ENCODE measurements around the gene ANO7.

Gene ANO7

GRCh38 chr2:241239552-241240202 lies 51.2 kb downstream of the ANO7 start:
- no peak overlapping the region for H3K4me3 ChIP-seq (ENCODE audit: control insufficient read depth in 1 of 7, extremely low read depth in 1 of 7, insufficient read depth in 4 of 7, low read depth in 2 of 7, low read length in 6 of 7)
- H3K4me1 ChIP-seq (ENCODE audit: control extremely low read depth in 1 of 4, control insufficient read depth in 4 of 4, insufficient read depth in 4 of 4, low read length in 3 of 4) = no peaks in the 10 kb centered on the region
- H3K9me3 ChIP-seq (ENCODE audit: control extremely low read depth in 1 of 5, control insufficient read depth in 4 of 5, insufficient read depth in 2 of 5, low read depth in 1 of 5, low read length in 4 of 5) = no peaks in the 10 kb centered on the region
- POLR2A ChIA-PET = no interaction called here
- no peaks in the 10 kb centered on the region for H3K27me3 ChIP-seq (replicated peaks in 2 of 5; ENCODE audit: control insufficient read depth in 4 of 5, insufficient read depth in 5 of 5, low read length in 4 of 5)
- CTCF ChIA-PET = no interaction called here
- DNase-seq = no peak
- WGBS (ENCODE audit: insufficient coverage) = 95% methylated on average over 28 of the region's 28 CpGs
- H3K36me3 ChIP-seq (ENCODE audit: control insufficient read depth in 4 of 4, insufficient read depth in 4 of 4, low read length in 3 of 4) = peaks cover 18 to 97% (median 79%) of the 10 kb centered on the region in 4 experiments
- no peak overlapping the region for H3K27ac ChIP-seq (ENCODE audit: insufficient read depth in 1 of 2, low read depth in 1 of 2, low read length in 2 of 2, poor library complexity in 1 of 2, severe bottlenecking in 2 of 2)

GRCh38 chr2:241240320-241241004 lies 52.0 kb downstream of the ANO7 start:
- H3K27me3 ChIP-seq (replicated peaks in 2 of 5; ENCODE audit: control insufficient read depth in 4 of 5, insufficient read depth in 5 of 5, low read length in 4 of 5) = no peaks in the 10 kb centered on the region
- H3K36me3 ChIP-seq (ENCODE audit: control insufficient read depth in 4 of 4, insufficient read depth in 4 of 4, low read length in 3 of 4) = peaks cover 15 to 94% (median 76%) of the 10 kb centered on the region in 4 experiments
- H3K4me1 ChIP-seq (ENCODE audit: control extremely low read depth in 1 of 4, control insufficient read depth in 4 of 4, insufficient read depth in 4 of 4, low read length in 3 of 4) = no peaks in the 10 kb centered on the region
- no peak overlapping the region for H3K4me3 ChIP-seq (ENCODE audit: control insufficient read depth in 1 of 7, extremely low read depth in 1 of 7, insufficient read depth in 4 of 7, low read depth in 2 of 7, low read length in 6 of 7)
- ChIA-PET CTCF (no interaction called here), POLR2A (no interaction called here)
- WGBS (ENCODE audit: insufficient coverage) = 96% methylated on average over 19 of the region's 21 CpGs
- no peak overlapping the region for H3K27ac ChIP-seq (ENCODE audit: insufficient read depth in 1 of 2, low read depth in 1 of 2, low read length in 2 of 2, poor library complexity in 1 of 2, severe bottlenecking in 2 of 2)
- no peak for DNase-seq
- no peaks in the 10 kb centered on the region for H3K9me3 ChIP-seq (ENCODE audit: control extremely low read depth in 1 of 5, control insufficient read depth in 4 of 5, insufficient read depth in 2 of 5, low read depth in 1 of 5, low read length in 4 of 5)

DNA sequence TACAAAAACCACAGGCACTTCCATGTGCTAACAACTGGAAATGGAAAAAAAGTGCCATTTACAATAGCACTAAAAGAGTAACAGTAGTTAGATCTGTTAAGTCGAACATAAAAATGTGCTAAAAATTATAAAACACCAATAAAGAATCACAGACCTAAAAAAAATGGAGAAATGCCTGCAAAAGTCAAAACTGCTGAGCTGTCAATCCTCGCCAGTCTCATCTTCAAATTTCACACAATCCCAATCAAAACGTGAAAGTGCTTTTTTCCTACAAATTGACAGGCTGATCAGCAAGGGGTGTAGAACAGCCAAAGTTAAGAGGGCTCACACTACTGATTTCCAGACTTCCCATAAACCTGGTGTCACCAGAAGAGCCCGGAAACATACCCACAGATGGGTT lies 53.2 kb downstream of the ANO7 start:
- POLR2A ChIA-PET = no interaction called here
- CTCF ChIA-PET = interaction anchor here (1.4 kb wide), 1 partner anchor 8 kb away, joined by 3 read pairs; no protein-coding TSS in a partner anchor
- Histone ChIP-seq H3K9me3 (ENCODE audit: control extremely low read depth in 1 of 5, control insufficient read depth in 4 of 5, insufficient read depth in 2 of 5, low read depth in 1 of 5, low read length in 4 of 5) (no peaks in the 10 kb centered on the region), H3K27me3 (replicated peaks in 2 of 5; ENCODE audit: control insufficient read depth in 4 of 5, insufficient read depth in 5 of 5, low read length in 4 of 5) (no peaks in the 10 kb centered on the region), H3K27ac (ENCODE audit: insufficient read depth in 1 of 2, low read depth in 1 of 2, low read length in 2 of 2, poor library complexity in 1 of 2, severe bottlenecking in 2 of 2) (no peak overlapping the region), H3K36me3 (ENCODE audit: control insufficient read depth in 4 of 4, insufficient read depth in 4 of 4, low read length in 3 of 4) (peaks cover 15 to 93% (median 72%) of the 10 kb centered on the region in 4 experiments), H3K4me3 (ENCODE audit: control insufficient read depth in 1 of 7, extremely low read depth in 1 of 7, insufficient read depth in 4 of 7, low read depth in 2 of 7, low read length in 6 of 7) (no peak overlapping the region), H3K4me1 (ENCODE audit: control extremely low read depth in 1 of 4, control insufficient read depth in 4 of 4, insufficient read depth in 4 of 4, low read length in 3 of 4) (no peaks in the 10 kb centered on the region)
- no peak for DNase-seq
- 100% methylated on average over 1 of the region's 4 CpGs for WGBS (ENCODE audit: insufficient coverage)

DNA sequence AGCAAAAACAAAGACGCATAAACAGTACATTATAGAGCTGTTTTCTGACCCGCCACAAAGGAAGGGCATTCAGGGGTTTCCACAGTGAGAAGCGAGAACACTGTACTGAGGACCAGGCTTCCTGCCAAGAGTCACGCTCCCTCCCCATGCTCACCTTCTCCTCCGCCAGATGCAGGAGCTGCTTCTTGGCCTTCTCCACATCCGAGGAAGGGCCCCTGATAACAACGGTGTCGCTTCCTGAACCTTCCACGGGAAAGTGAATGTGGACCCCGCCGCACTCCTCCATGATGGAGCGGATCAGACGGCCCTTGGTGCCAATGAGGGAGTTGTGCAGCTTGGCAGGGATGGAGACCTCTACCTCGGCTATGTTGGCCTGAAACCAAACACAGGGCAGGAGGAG lies 53.8 kb downstream of the ANO7 start:
- ChIA-PET CTCF (interaction anchor here (1.4 kb wide), 1 partner anchor 9 kb away, joined by 3 read pairs; no protein-coding TSS in a partner anchor), POLR2A (no interaction called here)
- H3K27ac ChIP-seq (ENCODE audit: insufficient read depth in 1 of 2, low read depth in 1 of 2, low read length in 2 of 2, poor library complexity in 1 of 2, severe bottlenecking in 2 of 2) = no peak overlapping the region
- no peak overlapping the region for H3K4me3 ChIP-seq (ENCODE audit: control insufficient read depth in 1 of 7, extremely low read depth in 1 of 7, insufficient read depth in 4 of 7, low read depth in 2 of 7, low read length in 6 of 7)
- no peaks in the 10 kb centered on the region for H3K27me3 ChIP-seq (replicated peaks in 2 of 5; ENCODE audit: control insufficient read depth in 4 of 5, insufficient read depth in 5 of 5, low read length in 4 of 5)
- peaks cover 17 to 93% (median 73%) of the 10 kb centered on the region in 4 experiments for H3K36me3 ChIP-seq (ENCODE audit: control insufficient read depth in 4 of 4, insufficient read depth in 4 of 4, low read length in 3 of 4)
- no peaks in the 10 kb centered on the region for H3K4me1 ChIP-seq (ENCODE audit: control extremely low read depth in 1 of 4, control insufficient read depth in 4 of 4, insufficient read depth in 4 of 4, low read length in 3 of 4)
- WGBS (ENCODE audit: insufficient coverage) = 93% methylated on average over 13 of the region's 14 CpGs
- H3K9me3 ChIP-seq (ENCODE audit: control extremely low read depth in 1 of 5, control insufficient read depth in 4 of 5, insufficient read depth in 2 of 5, low read depth in 1 of 5, low read length in 4 of 5) = no peaks in the 10 kb centered on the region
- DNase-seq = no peak

- Histone ChIP-seq H3K4me3 (ENCODE audit: control insufficient read depth in 1 of 7, extremely low read depth in 1 of 7, insufficient read depth in 4 of 7, low read depth in 2 of 7, low read length in 6 of 7) (no peak overlapping the region), H3K27me3 (replicated peaks in 2 of 5; ENCODE audit: control insufficient read depth in 4 of 5, insufficient read depth in 5 of 5, low read length in 4 of 5) (no peaks in the 10 kb centered on the region), H3K4me1 (ENCODE audit: control extremely low read depth in 1 of 4, control insufficient read depth in 4 of 4, insufficient read depth in 4 of 4, low read length in 3 of 4) (no peaks in the 10 kb centered on the region), H3K9me3 (ENCODE audit: control extremely low read depth in 1 of 5, control insufficient read depth in 4 of 5, insufficient read depth in 2 of 5, low read depth in 1 of 5, low read length in 4 of 5) (no peaks in the 10 kb centered on the region), H3K27ac (ENCODE audit: insufficient read depth in 1 of 2, low read depth in 1 of 2, low read length in 2 of 2, poor library complexity in 1 of 2, severe bottlenecking in 2 of 2) (no peak overlapping the region), H3K36me3 (ENCODE audit: control insufficient read depth in 4 of 4, insufficient read depth in 4 of 4, low read length in 3 of 4) (peaks cover 13 to 93% (median 80%) of the 10 kb centered on the region in 4 experiments)
- ChIA-PET POLR2A (interaction anchor here (0.6 kb wide), 1 partner anchor 72 kb away, joined by 7 read pairs; no protein-coding TSS in a partner anchor), CTCF (interaction anchor here (0.9 kb wide), 2 partner anchors 12 to 50 kb away, joined by 3 read pairs; no protein-coding TSS in a partner anchor)
- DNase-seq = no peak
- WGBS (ENCODE audit: insufficient coverage) = 100% methylated on average over 3 of the region's 6 CpGs
These were observed 55.9 kb downstream of the ANO7 start for GRCh38 chr2:241244368-241244767.

DNA sequence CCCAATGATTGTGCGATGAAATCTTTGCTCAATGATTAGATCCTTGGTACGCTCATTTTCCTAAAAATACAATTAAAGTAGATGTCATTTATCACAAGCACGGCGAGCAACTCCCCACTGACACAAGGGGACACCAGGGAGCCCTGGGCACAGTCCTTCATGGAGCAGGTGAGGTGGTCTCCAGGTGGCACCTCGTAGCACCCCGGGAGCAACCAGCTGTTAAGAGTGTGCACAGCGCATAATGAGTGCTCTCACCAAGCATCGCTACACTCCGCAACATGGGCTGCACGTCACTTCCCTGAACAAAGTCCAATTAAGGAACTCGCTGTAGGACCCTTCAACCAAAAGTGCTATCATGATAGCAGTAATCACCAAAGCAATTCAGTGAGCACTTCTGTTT lies 59.8 kb downstream of the ANO7 start:
- DNase-seq = no peak
- H3K27ac ChIP-seq (ENCODE audit: insufficient read depth in 1 of 2, low read depth in 1 of 2, low read length in 2 of 2, poor library complexity in 1 of 2, severe bottlenecking in 2 of 2) = no peak overlapping the region
- no peaks in the 10 kb centered on the region for H3K9me3 ChIP-seq (ENCODE audit: control extremely low read depth in 1 of 5, control insufficient read depth in 4 of 5, insufficient read depth in 2 of 5, low read depth in 1 of 5, low read length in 4 of 5)
- H3K27me3 ChIP-seq (replicated peaks in 2 of 5; ENCODE audit: control insufficient read depth in 4 of 5, insufficient read depth in 5 of 5, low read length in 4 of 5) = no peaks in the 10 kb centered on the region
- H3K4me1 ChIP-seq (ENCODE audit: control extremely low read depth in 1 of 4, control insufficient read depth in 4 of 4, insufficient read depth in 4 of 4, low read length in 3 of 4) = no peaks in the 10 kb centered on the region
- CTCF ChIA-PET = no interaction called here
- POLR2A ChIA-PET = no interaction called here
- peaks cover 24 to 94% (median 80%) of the 10 kb centered on the region in 4 experiments for H3K36me3 ChIP-seq (ENCODE audit: control insufficient read depth in 4 of 4, insufficient read depth in 4 of 4, low read length in 3 of 4)
- 98% methylated on average over 9 of the region's 11 CpGs for WGBS (ENCODE audit: insufficient coverage)
- no peak overlapping the region for H3K4me3 ChIP-seq (ENCODE audit: control insufficient read depth in 1 of 7, extremely low read depth in 1 of 7, insufficient read depth in 4 of 7, low read depth in 2 of 7, low read length in 6 of 7)

DNA sequence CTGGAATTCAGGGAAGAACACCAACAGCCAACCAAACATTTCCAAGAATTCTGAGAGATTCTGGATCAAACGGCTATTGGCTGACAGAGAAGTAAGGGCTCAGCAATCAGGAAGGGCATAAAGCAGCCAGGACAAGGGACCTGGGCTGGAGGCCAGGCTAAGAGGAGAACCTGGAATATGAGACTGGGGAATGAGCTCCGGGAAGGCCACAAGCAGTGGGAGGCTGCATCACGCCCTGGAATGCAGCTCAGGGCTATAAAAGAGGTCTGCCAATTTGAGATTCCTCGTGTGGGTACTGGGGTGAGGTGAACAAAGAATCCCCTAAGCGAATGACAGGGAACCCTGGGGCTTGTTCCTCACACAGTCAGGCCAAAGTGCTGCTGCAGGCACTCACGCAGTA lies 60.4 kb downstream of the ANO7 start:
- Histone ChIP-seq H3K36me3 (ENCODE audit: control insufficient read depth in 4 of 4, insufficient read depth in 4 of 4, low read length in 3 of 4) (peaks cover 27 to 94% (median 80%) of the 10 kb centered on the region in 4 experiments), H3K9me3 (ENCODE audit: control extremely low read depth in 1 of 5, control insufficient read depth in 4 of 5, insufficient read depth in 2 of 5, low read depth in 1 of 5, low read length in 4 of 5) (no peaks in the 10 kb centered on the region), H3K27ac (ENCODE audit: insufficient read depth in 1 of 2, low read depth in 1 of 2, low read length in 2 of 2, poor library complexity in 1 of 2, severe bottlenecking in 2 of 2) (no peak overlapping the region), H3K4me3 (ENCODE audit: control insufficient read depth in 1 of 7, extremely low read depth in 1 of 7, insufficient read depth in 4 of 7, low read depth in 2 of 7, low read length in 6 of 7) (no peak overlapping the region), H3K27me3 (replicated peaks in 2 of 5; ENCODE audit: control insufficient read depth in 4 of 5, insufficient read depth in 5 of 5, low read length in 4 of 5) (no peaks in the 10 kb centered on the region), H3K4me1 (ENCODE audit: control extremely low read depth in 1 of 4, control insufficient read depth in 4 of 4, insufficient read depth in 4 of 4, low read length in 3 of 4) (no peaks in the 10 kb centered on the region)
- POLR2A ChIA-PET = no interaction called here
- WGBS (ENCODE audit: insufficient coverage) = 100% methylated on average over 6 of the region's 6 CpGs
- CTCF ChIA-PET = no interaction called here
- DNase-seq = no peak

Data from common myeloid progenitor, CD34-positive (primary cell).